ENCODE measurements around the gene GBX2. TPM values are rescaled to one million over a fixed set of nuclear protein-coding genes. Genes with fewer than 3 reads are reported as not detected.

Gene GBX2
- total RNA-seq, 1 experiment from 2014 or later, result 25.6 TPM

GRCh38 chr2:236200378-236200777 is 32.2 kb upstream of the GBX2 start:
- H3K4me1 Mint-ChIP-seq, result no peaks in the 10 kb centered on the region
- no peak for ATAC-seq
- ChIA-PET POLR2A (no interaction called here), CTCF (interaction anchor here (2.1 kb wide), 1 partner anchor 9 kb away, joined by 9 read pairs; no protein-coding TSS in a partner anchor)
- H3K4me3 Mint-ChIP-seq, result no peak overlapping the region
- H3K27me3 Mint-ChIP-seq (ENCODE audit: low read depth), result no peaks in the 10 kb centered on the region
- no peak for DNase-seq (ENCODE audit: low spot score)
- H3K27ac Mint-ChIP-seq, result no peak overlapping the region
- peaks cover 7% of the 10 kb centered on the region; the same call in 1 of the 2 replicates for H3K9me3 Mint-ChIP-seq
- no peak for TF ChIP-seq E2F4 (CRISPR knock-in tag; IDR thresholded peaks at IDR 0.05; ENCODE audit: borderline replicate concordance, low read depth)
- no peak for TF ChIP-seq ZMAT4 (CRISPR knock-in tag; IDR thresholded peaks at IDR 0.05)
- TF ChIP-seq ZNF425 (CRISPR knock-in tag; conservative IDR thresholded peaks at IDR 0.05), result no peak
- no peak for TF ChIP-seq CTCF (IDR thresholded peaks at IDR 0.05)
- TF ChIP-seq ERG (CRISPR knock-in tag; IDR thresholded peaks at IDR 0.05), result no peak
- no peak for TF ChIP-seq SOX15 (CRISPR knock-in tag; IDR thresholded peaks at IDR 0.05)
- TF ChIP-seq AR (CRISPR knock-in tag; IDR thresholded peaks at IDR 0.05), result no peak
- TF ChIP-seq ZNF423 (CRISPR knock-in tag; IDR thresholded peaks at IDR 0.05), result 0 out of 2 replicates have a peak, but pooled peaks have one; percentile 40
- H3K36me3 Mint-ChIP-seq, result no peaks in the 10 kb centered on the region

- Mint-ChIP-seq H3K27ac (no peak overlapping the region), H3K36me3 (no peaks in the 10 kb centered on the region), H3K4me3 (no peak overlapping the region), H3K9me3 (0 out of 2 replicates have a peak, but pooled peaks cover 3% of the 10 kb centered on the region), H3K4me1 (peaks cover 8% of the 10 kb centered on the region; the same call in 1 of the 2 replicates), H3K27me3 (ENCODE audit: low read depth) (no peaks in the 10 kb centered on the region)
- CTCF ChIA-PET, result interaction anchor here (1.0 to 2.7 kb wide), 3 partner anchors 13 to 417 kb away, joined by 3 to 13 read pairs (median 7); no protein-coding TSS in a partner anchor
- POLR2A ChIA-PET, result no interaction called here
- DNase-seq (ENCODE audit: low spot score) (no peak), ATAC-seq (no peak)
- TF ChIP-seq ZNF423 (CRISPR knock-in tag; IDR thresholded peaks at IDR 0.05) (no peak), ZNF512 (CRISPR knock-in tag; IDR thresholded peaks at IDR 0.05; ENCODE audit: borderline replicate concordance) (no peak), PREB (CRISPR knock-in tag; IDR thresholded peaks at IDR 0.05; ENCODE audit: borderline replicate concordance) (no peak), ZSCAN18 (CRISPR knock-in tag; IDR thresholded peaks at IDR 0.05) (no peak), ZNF425 (CRISPR knock-in tag; conservative IDR thresholded peaks at IDR 0.05) (no peak), ZNF219 (CRISPR knock-in tag; IDR thresholded peaks at IDR 0.05; ENCODE audit: borderline replicate concordance) (no peak), USF1 (CRISPR knock-in tag; IDR thresholded peaks at IDR 0.05) (no peak)
Observed at GRCh38 chr2:236196366-236196765, 28.2 kb upstream of the GBX2 start.

All from WTC11 (cell line).